ENCODE measurements around the gene SETD1A. TPM values are rescaled to one million over a fixed set of nuclear protein-coding genes. Genes with fewer than 3 reads are reported as not detected.

SETD1A gene
- 4.1 and 5.0 TPM in 2 replicates for total RNA-seq (2014; rRNA removed; shearing (Covaris generic))

DNA sequence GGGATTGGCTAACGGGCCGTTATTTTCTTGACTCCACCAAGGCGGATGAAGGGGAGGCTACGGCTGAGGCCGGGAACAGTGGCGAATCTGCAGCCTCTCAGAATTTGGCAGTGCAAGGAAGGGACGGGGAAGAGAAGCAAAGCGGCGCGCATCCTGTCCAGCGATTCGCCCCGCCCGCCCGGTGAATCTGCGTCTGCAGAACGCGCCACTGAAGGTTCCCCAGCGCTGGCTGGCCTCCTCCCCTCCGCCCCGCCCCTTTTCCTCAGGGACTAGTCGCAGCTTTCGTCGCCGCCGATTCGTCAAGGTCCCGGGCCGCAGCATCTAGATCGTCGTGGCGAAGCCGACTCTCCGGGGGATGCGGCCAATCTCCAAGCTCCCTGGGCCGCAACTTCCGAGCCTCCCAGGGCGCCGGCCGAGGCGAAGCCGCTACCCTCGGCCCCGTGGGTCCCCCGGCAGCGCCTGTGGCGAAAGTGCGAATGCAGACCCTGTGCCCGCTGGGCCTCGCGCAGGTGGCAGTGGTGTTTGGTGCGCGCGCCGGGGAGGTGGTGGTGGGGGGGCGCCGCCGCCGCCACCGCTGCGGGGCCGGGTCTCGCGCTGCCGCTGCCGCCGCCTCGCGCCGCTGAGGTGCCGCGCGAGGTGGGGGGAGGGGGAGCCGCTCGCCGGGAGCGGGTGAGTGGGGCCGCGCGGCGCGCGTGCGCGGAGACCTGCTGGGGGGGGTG, at the start of gene SETD1A:
Gene SETD1A (plus strand): TSS at position 299 of the 719 bp plus-strand sequence. CDS start 978 bp downstream, outside the sequence.
- H3K4me3 ChIP-seq (ENCODE audit: insufficient read depth, low read depth, low read length) = peak within 1 kb of the TSS; percentile 84
- peak; percentile 98 for DNase-seq
- H3K27me3 ChIP-seq (ENCODE audit: control insufficient read depth, insufficient read depth, low read length) = no peaks in the 10 kb centered on the region
- peaks cover 27% of the 10 kb centered on the region for H3K36me3 ChIP-seq (replicated peaks; ENCODE audit: control insufficient read depth, insufficient read depth, low read length)

DNA sequence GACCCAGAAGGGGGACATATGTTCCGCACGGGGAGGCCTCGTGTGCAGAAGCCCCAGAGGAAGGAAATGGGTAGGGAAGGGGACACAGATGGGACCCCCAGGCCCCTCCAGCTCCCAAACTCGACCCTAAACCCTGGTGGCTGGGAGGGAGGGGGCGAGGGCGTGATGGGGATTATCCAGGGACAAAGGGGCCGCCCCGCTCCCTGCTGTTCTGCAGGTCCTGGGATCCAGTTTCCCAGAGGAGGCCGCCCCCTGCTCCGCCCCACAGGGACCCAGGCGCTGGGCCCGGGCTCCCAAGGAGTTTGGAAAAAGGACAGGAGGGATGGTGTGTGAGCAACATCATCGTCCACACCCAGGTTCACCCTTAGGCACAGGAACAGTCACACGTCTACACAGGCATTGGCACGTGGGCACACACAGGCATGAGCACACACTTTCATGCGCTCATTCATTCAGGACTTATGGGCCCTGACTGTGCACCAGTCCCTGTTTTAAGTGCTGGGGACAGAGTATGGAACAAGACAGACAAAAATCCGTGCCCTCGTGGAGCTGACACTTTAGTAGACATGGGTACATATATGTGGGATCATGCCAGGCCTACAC, 47.0 kb upstream of the SETD1A start:
- peak; percentile 87 for DNase-seq

DNA sequence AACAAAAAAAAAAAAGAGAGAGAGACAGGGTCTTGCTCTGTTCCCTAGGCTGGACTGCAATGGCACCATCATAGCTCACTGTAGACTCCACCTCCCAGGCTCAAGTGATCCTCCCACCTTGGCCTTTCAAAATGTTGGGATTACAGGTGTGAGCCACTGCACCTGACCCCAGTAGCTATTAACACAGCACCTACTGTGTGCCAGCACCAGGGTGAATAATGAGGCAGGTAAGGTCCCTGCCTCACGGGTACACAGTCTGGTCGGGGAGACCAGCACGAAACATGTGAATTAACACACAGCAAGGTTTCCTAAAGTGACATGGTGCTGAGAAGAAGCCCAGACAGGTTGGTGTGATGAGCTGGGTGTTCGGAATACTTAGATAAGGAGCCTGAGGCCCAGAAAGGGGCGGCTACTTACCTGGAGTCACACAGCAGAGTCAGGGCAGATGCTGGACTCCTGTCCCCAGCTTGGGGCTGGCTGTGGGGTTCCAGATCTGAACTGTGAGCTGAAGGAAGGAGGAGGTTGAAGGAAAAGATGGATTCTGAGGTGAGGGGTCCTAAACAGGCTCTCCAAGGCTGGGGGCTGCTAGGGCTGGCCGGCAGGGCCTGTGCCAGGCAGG, 44.7 kb upstream of the SETD1A start:
- H3K4me3 ChIP-seq (ENCODE audit: insufficient read depth, low read depth, low read length) = no peak overlapping the region
- DNase-seq = peak; percentile 23
- H3K27me3 ChIP-seq (ENCODE audit: control insufficient read depth, insufficient read depth, low read length) = no peaks in the 10 kb centered on the region; the same call in 1 of the 2 replicates
- no peaks in the 10 kb centered on the region for H3K36me3 ChIP-seq (replicated peaks; ENCODE audit: control insufficient read depth, insufficient read depth, low read length)

More for the DNA sequence above, 47.0 kb upstream of the SETD1A start:
- no peak overlapping the region for H3K4me3 ChIP-seq (ENCODE audit: insufficient read depth, low read depth, low read length)
- H3K36me3 ChIP-seq (replicated peaks; ENCODE audit: control insufficient read depth, insufficient read depth, low read length) = no peaks in the 10 kb centered on the region
- H3K27me3 ChIP-seq (ENCODE audit: control insufficient read depth, insufficient read depth, low read length) = no peaks in the 10 kb centered on the region; the same call in 1 of the 2 replicates

DNA sequence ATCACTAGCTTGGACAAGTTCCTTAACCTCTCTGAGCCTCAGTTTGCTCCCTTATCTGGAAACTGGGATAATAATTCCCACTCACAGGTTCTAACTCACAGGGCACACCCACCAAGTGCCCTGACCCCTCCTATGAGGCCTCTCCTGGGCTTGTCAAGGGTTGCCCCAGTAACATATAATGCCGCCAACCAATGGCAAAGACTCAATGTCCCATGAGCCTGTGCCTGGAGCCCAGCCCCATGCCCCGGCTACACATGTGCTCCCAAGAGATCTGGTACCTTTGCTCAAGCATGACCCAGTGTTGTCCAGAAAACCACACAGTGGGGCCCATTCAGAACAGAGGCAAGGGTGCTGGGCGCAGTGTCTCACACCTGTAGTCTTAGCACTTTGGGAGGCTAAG, 42.7 kb upstream of the SETD1A start:
- Histone ChIP-seq H3K4me3 (ENCODE audit: insufficient read depth, low read depth, low read length) (no peak overlapping the region), H3K36me3 (replicated peaks; ENCODE audit: control insufficient read depth, insufficient read depth, low read length) (no peaks in the 10 kb centered on the region), H3K27me3 (ENCODE audit: control insufficient read depth, insufficient read depth, low read length) (no peaks in the 10 kb centered on the region; the same call in 1 of the 2 replicates)
- no peak for DNase-seq

DNA sequence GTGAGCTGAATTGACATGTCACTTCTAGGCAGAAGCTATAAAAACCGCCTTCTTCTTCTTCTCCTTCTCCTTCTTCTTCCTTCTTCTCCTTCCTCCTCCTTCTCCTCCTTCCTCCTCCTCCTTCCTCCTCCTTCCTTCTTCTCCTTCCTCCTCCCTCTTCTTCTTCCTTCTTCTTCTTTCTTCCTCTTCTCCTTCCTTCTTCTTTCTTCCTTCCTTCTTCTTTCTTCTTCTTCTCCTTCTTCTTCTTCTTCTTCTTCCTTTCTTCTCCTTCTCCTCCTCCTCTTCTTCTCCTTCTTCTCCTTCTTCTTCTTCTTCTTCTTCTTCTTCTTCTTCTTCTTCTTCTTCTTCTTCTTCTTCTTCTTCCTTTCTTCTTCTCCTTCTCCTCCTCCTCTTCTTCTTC, 38.9 kb upstream of the SETD1A start:
- Histone ChIP-seq H3K27me3 (ENCODE audit: control insufficient read depth, insufficient read depth, low read length) (no peaks in the 10 kb centered on the region), H3K4me3 (ENCODE audit: insufficient read depth, low read depth, low read length) (no peak overlapping the region), H3K36me3 (replicated peaks; ENCODE audit: control insufficient read depth, insufficient read depth, low read length) (no peaks in the 10 kb centered on the region)
- no peak for DNase-seq

DNA sequence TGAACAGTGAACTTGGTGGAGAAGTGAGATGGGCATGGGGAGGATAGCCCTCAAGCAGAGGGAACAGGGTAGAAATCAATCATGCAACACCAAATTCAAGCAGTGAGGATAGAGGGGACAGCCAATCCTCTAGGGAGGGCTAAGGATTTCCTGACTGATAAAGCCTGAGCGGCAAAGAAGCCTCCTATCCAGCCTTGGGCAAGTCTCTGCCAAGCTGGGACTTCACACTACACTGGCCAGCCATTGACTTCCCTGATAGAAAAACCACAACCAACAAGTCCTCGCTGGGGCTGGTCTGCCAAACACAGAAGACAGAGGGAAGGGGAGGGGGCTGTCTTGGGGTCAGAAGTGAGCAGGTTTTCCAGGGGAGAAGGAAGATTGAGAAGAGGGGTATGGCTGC, 36.7 kb upstream of the SETD1A start:
- DNase-seq = peak; percentile 8
- no peaks in the 10 kb centered on the region for H3K27me3 ChIP-seq (ENCODE audit: control insufficient read depth, insufficient read depth, low read length)

DNA sequence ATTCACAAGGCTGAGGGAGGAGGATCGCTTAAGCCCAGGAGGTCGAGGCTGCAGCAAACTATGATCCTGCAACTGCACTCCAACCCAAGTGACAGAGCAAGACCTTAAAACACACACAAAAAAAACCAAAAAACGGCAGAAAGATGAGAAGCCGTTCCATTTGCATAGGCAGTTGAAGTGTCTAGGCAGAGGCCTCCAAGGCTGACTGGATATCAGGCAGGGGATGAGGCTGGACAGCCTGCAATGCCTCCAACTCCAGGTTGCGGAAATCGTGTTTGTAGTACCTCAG, 36.2 kb upstream of the SETD1A start:
- H3K4me3 ChIP-seq (ENCODE audit: insufficient read depth, low read depth, low read length) = no peak overlapping the region
- H3K27me3 ChIP-seq (ENCODE audit: control insufficient read depth, insufficient read depth, low read length) = no peaks in the 10 kb centered on the region
- H3K36me3 ChIP-seq (replicated peaks; ENCODE audit: control insufficient read depth, insufficient read depth, low read length) = no peaks in the 10 kb centered on the region
- DNase-seq = no peak

More for the DNA sequence above, 36.7 kb upstream of the SETD1A start:
- H3K4me3 ChIP-seq (ENCODE audit: insufficient read depth, low read depth, low read length) = no peak overlapping the region
- H3K36me3 ChIP-seq (replicated peaks; ENCODE audit: control insufficient read depth, insufficient read depth, low read length) = no peaks in the 10 kb centered on the region

DNA sequence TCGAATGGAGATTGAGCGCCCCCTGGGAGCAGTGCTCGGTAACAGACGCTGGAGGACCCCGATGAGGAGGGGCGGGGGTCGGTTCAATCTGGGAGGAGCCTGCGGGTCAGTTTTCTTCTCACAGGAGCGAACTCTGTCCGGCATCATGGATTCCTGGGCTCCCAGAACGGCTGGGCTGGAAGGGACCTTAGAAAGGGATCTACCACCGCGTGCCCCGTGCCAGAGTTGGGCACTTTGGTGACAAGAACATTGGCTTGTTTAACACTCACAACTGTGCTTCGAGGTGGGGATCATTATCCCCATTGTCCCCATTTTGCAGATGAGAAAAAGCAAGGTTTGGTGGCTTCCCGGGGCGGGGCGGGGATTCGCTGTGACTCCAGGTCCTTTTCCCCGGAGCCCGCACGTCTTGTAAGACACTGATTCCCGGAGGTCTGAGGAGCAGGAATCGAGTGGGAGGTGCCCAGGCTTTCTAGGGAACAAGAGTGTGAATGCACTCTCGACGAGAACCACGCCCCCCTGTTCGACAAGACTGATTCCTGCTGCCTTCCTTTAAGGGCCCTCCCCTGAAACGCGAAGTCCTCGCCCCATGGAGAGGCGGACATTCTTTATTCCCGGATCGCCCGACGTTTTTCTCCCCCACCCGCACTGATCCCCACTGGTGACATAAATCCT, 35.7 kb upstream of the SETD1A start:
- DNase-seq = peak; percentile 94
- Histone ChIP-seq H3K36me3 (replicated peaks; ENCODE audit: control insufficient read depth, insufficient read depth, low read length) (no peaks in the 10 kb centered on the region; the same call in 1 of the 2 replicates), H3K4me3 (ENCODE audit: insufficient read depth, low read depth, low read length) (peak overlapping the region; percentile 57), H3K27me3 (ENCODE audit: control insufficient read depth, insufficient read depth, low read length) (no peaks in the 10 kb centered on the region)

DNA sequence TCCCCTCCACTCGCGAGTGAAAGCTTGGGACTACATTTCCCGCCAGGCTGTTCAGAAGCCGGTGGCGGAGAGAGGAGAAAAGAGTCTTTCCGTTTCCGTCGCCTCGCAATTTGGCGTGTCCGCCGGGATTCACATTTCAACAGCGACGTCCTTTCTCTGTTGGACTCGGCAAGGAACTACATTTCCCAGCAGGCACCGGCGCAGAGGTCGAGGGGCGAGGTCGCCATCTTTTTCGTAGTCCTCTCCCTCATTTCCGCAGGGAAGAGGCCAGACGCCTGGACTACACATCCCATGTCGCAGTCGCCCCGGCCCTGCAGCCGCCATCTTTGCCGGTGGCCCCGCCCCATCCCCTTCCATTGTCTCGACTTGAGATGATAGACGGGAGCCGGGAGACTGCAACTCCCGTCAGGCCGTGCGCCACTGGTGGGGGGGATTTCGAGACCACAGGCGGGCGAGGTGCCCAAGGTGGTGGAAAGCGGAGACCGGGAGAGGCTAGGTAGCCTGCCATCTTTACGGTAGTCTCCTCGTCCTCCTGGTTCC, 35.1 kb upstream of the SETD1A start:
- DNase-seq = peak; percentile 93
- no peaks in the 10 kb centered on the region; the same call in 1 of the 2 replicates for H3K36me3 ChIP-seq (replicated peaks; ENCODE audit: control insufficient read depth, insufficient read depth, low read length)

DNA sequence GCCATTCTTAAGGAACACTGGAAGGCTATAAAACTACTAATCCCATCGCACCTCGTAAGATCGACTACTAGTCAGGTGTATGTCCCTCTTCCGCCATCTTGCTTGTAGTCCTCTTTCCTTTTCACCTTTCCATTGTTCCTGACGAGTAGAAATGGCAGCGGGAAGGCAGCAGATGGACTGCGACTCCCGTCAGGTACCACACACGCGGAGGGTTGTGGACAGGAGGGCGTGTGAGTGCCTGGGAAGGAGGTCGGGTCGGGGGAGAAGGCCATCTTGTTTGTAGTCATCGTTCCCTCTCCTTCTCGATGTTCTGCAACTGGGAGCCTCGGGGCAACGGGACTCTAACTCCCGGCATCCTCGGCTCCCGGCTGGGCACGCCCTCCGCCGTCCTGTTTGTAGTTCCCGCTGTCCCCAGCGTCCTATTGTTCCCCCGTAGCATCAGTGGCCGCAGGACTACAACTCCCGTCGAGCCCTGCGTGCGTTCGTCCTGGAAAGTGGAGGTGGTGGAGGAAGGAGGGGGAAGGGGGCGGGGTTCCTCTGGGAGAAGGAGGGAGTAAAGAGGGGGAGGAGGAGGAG, 34.5 kb upstream of the SETD1A start:
- DNase-seq = peak; percentile 94
- no peaks in the 10 kb centered on the region for H3K27me3 ChIP-seq (ENCODE audit: control insufficient read depth, insufficient read depth, low read length)
- H3K4me3 ChIP-seq (ENCODE audit: insufficient read depth, low read depth, low read length) = peak overlapping the region; percentile 77
- H3K36me3 ChIP-seq (replicated peaks; ENCODE audit: control insufficient read depth, insufficient read depth, low read length) = no peaks in the 10 kb centered on the region; the same call in 1 of the 2 replicates

More for the DNA sequence above, 35.1 kb upstream of the SETD1A start:
- no peaks in the 10 kb centered on the region for H3K27me3 ChIP-seq (ENCODE audit: control insufficient read depth, insufficient read depth, low read length)
- peak overlapping the region; percentile 57 for H3K4me3 ChIP-seq (ENCODE audit: insufficient read depth, low read depth, low read length)

DNA sequence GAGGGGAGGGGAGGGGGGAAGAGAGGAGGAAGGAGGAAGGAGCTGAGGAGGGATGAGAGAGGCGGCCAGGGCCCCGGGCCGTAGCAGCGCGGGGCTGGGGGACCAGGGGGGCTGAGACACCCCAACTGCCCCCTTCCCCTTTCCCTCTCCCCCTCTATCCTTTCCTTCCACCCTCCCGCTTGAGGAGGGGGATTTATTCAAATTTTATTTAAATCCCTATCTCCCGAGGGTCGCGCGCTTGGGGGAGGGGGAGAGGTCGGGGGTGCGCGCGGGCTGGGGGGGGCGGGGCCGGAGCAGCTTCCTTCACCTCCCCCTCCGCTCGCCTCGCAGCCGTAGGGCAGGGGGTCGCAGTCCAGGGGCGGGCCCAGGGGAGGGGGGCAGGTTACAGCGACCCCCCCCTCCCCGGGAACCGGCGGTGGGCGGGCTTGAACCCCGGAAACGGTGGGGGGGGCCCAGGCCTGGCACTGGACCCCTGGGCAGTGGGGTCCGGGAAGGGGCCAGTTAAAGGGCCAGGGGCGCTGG, 33.9 kb upstream of the SETD1A start, which contains the start of gene FBXL19:
Gene FBXL19 (plus strand): TSS at position 19 of the 522 bp plus-strand sequence. CDS start 2,183 bp downstream, outside the sequence.
- H3K36me3 ChIP-seq (replicated peaks; ENCODE audit: control insufficient read depth, insufficient read depth, low read length) = peaks cover 1% of the 10 kb centered on the region
- H3K27me3 ChIP-seq (ENCODE audit: control insufficient read depth, insufficient read depth, low read length) = no peaks in the 10 kb centered on the region
- DNase-seq = peak; percentile 96
- H3K4me3 ChIP-seq (ENCODE audit: insufficient read depth, low read depth, low read length) = peak within 1 kb of the TSS; percentile 77

DNA sequence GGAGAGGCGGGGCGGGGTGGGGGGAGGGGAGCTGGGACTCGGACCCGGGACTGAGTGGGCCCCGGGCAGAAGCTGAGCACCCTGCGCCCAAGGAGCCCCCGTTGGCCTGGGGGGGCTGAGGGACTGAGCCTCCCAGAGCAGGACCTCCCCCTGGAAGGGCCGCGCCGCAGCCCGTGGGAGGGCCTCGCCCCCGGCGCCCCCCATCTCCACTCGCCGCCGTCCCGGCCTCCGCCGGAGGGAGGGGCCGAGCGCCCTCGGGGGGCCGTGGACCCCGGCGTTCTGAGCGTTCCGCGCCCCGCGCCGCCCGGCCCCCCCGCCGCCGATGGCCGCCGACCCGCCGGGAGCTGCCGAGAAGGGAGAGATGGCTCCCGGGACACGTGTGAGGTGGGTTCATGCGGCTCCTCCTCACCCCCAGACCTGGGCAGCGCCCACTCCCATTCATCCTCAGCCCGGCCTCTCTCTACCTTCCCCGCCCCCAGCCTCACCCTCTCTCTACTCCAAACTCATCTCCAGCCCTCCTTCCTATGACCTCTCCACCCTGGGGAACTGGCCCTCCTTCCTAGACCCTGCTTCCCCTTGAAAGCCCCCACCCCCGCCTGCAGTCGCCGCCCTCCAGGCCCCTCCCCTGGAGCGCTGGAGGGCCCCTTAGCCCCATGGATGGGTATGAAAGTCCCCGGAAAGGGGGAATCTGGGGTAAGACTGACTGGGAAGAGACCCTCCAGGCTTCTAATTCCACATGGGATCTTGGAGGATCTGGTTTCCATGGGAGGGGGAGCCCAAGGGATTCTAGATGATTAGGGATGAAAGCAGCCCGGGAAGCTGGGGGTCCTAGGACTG, 33.3 kb upstream of the SETD1A start:
- peak overlapping the region; percentile 77 for H3K4me3 ChIP-seq (ENCODE audit: insufficient read depth, low read depth, low read length)
- H3K27me3 ChIP-seq (ENCODE audit: control insufficient read depth, insufficient read depth, low read length) = no peaks in the 10 kb centered on the region
- peak; percentile 87 for DNase-seq
- peaks cover 5% of the 10 kb centered on the region for H3K36me3 ChIP-seq (replicated peaks; ENCODE audit: control insufficient read depth, insufficient read depth, low read length)

DNA sequence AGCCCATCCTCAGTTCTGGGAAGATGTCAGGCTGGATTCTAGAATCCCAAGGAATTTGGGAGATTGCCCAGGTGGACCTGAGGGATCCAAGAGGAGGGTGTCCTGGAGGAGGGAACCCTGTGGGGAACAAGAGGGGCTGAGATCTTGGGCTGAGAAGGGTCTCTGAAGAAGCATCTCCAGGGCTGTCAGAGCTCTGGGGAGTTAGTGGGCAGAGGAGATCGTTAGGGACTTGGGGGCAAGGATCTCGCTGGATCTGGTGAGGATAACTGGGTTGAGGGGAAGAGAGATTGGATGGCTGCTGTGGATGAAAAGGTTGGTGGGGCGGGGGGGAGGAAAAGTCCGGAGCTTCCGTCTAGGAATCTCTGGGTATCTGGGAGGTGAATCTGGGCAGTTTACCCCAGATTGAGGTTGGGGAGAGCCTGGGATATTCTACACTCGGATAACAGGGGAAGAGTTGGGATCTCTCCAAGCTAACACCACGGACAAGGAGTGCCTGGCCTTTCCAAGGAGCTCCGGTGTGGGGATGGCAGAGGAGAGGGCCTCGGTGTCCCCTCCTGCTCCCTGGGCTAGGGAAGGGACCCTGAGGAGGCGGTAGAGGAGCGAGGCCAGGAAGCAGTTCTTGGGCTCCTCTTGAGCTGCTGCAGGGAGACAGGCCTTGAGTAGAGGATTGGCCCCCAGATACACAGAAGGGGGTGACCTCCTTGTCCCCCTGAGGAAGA, 32.5 kb upstream of the SETD1A start:
- peak overlapping the region; percentile 77 for H3K4me3 ChIP-seq (ENCODE audit: insufficient read depth, low read depth, low read length)
- peaks cover 5% of the 10 kb centered on the region for H3K36me3 ChIP-seq (replicated peaks; ENCODE audit: control insufficient read depth, insufficient read depth, low read length)
- peak; percentile 51 for DNase-seq
- no peaks in the 10 kb centered on the region for H3K27me3 ChIP-seq (ENCODE audit: control insufficient read depth, insufficient read depth, low read length)
